GM12875 (cell line): Measurements from ENCODE around the gene DNPEP.

Experiments used
- H3K4me3 ChIP-seq: one replicate; pipeline ENCODE4 v1.5.1; 2011; ENCODE audit warnings: low read depth, low read length, control low read depth
- TF ChIP-seq, protein P1 (sequence below): IDR thresholded peaks from 2 replicates; pipeline ENCODE4 v1.5.1; 2011; ENCODE audit warnings: low read depth, mild to moderate bottlenecking, control low read depth, inconsistent platforms, low read length, moderate library complexity, borderline replicate concordance; ENCODE audit not compliant: insufficient read depth

The DNPEP gene

GRCh38 chr2:219325657-219326315 is 61.9 kb downstream of the DNPEP start:
- TF ChIP-seq, protein P1, sequence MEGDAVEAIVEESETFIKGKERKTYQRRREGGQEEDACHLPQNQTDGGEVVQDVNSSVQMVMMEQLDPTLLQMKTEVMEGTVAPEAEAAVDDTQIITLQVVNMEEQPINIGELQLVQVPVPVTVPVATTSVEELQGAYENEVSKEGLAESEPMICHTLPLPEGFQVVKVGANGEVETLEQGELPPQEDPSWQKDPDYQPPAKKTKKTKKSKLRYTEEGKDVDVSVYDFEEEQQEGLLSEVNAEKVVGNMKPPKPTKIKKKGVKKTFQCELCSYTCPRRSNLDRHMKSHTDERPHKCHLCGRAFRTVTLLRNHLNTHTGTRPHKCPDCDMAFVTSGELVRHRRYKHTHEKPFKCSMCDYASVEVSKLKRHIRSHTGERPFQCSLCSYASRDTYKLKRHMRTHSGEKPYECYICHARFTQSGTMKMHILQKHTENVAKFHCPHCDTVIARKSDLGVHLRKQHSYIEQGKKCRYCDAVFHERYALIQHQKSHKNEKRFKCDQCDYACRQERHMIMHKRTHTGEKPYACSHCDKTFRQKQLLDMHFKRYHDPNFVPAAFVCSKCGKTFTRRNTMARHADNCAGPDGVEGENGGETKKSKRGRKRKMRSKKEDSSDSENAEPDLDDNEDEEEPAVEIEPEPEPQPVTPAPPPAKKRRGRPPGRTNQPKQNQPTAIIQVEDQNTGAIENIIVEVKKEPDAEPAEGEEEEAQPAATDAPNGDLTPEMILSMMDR = no peak
- no peak overlapping the region for H3K4me3 ChIP-seq

DNA sequence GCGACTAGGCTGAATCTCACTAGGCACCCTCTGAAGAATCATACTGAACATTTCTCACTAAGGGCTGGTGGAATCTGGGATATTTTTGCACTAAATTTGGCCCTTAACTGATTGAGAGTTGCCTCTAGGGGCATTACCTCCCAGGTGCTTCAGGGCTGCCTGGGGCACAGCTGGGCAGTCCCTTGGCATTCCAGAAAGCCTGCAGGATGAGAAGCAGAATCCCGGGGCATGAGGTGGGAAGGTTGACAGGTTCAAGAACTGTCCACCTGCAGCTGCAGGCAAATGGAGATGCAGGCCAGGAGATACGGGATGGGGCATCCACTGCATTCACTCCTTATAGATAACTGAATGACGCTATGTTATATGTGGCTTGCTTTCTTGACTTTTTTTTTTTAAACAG is 62.6 kb downstream of the DNPEP start:
- H3K4me3 ChIP-seq = no peak overlapping the region
- TF ChIP-seq, protein P1 = no peak

GRCh38 chr2:219323434-219323833 is 64.3 kb downstream of the DNPEP start:
- no peak overlapping the region for H3K4me3 ChIP-seq
- TF ChIP-seq, protein P1 = no peak
